ENCODE results near the gene STX16.

The STX16 gene

DNA sequence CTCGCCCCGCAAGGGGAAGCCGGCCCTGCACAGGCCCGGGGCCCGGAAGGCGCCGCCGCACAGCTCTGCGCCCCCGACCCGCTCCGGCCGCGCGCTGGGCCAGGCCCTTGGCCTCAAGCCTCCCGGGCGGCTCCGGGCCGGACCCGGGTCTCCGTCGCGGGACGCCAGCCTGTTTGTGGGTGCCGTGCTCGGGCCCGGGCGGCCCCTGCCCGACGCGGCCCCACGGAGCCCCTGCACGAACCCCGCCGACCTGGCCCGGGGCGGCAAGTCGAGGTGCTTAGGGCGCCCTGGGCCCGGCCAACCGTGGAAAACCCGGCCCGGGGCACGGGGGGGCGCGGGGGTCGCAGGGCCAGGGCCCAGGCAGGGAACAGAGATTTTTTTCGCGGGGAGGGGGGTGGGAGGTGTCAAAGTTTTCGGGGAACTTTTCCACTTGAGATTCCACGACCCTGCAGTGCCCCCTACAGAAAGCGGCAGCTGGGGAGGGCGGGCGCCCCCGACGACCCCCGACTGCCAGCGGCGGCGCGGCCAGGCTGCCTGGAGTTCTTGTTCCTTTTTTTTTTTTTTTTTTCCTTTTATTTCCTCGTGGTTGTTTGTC is 805 bp upstream of the STX16 start:
- no peak for DNase-seq (ENCODE audit: low read depth)
- H3K4me3 ChIP-seq (ENCODE audit: low read length): peak overlapping the region; percentile 39

DNA sequence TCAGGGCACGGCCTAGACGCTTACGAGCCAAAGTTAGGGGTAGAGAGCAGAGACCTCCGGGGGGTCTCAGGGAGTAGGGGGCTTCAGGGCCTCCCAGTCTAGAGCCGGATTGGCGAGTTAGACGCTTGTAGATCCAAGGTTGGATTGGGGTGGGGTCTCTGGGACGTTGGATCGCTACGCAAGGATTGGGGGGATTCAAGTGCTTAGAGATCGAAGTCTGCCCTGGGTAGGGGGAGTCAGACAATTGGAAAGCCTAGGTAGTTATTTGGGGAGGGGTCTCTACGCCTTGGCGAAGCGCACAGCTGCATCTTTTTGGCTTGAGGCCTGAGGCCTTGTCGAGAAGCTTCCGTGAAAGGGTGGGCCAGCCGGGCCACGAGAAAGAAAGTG is 469 bp downstream of the STX16 start:
- peak overlapping the region; percentile 99 for H3K4me3 ChIP-seq (ENCODE audit: low read length)
- no peak for DNase-seq (ENCODE audit: low read depth)
- TF ChIP-seq, protein P1, sequence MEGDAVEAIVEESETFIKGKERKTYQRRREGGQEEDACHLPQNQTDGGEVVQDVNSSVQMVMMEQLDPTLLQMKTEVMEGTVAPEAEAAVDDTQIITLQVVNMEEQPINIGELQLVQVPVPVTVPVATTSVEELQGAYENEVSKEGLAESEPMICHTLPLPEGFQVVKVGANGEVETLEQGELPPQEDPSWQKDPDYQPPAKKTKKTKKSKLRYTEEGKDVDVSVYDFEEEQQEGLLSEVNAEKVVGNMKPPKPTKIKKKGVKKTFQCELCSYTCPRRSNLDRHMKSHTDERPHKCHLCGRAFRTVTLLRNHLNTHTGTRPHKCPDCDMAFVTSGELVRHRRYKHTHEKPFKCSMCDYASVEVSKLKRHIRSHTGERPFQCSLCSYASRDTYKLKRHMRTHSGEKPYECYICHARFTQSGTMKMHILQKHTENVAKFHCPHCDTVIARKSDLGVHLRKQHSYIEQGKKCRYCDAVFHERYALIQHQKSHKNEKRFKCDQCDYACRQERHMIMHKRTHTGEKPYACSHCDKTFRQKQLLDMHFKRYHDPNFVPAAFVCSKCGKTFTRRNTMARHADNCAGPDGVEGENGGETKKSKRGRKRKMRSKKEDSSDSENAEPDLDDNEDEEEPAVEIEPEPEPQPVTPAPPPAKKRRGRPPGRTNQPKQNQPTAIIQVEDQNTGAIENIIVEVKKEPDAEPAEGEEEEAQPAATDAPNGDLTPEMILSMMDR (IDR thresholded peaks at IDR 0.05; ENCODE audit: insufficient read depth, low read depth, low read length, missing control alignments): no peak

More for the DNA sequence above, 805 bp upstream of the STX16 start:
- TF ChIP-seq, protein P1 (IDR thresholded peaks at IDR 0.05; ENCODE audit: insufficient read depth, low read depth, low read length, missing control alignments): no peak

DNA sequence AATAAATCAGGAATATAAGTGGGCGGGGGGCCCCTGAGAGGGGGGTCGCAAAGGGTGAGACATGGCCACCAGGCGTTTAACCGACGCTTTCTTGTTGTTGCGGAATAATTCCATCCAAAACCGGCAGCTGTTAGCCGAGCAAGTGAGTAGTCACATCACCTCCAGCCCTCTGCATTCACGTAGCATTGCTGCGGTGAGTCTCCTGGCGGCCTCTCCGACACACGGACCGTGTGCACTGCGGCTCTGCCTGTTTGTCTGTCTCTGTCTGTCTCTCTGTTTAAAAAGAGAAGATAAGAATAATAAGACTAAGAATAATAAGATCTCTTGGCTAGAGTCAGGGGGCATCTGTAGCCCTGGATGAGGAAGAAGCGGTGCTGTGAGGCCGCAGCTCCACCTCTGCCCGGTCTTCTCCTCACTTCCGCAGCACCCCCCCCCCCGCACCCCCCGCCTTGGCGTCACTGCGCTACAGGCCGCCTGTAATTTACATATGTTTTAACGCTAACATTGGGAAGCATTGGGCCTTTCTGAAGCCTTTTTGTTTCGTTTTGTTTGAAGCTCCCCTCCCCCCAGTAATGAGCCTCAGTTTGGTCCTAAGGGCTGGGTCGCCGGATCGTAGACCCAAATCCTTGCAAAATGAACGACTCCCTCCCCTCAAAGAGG is 993 bp downstream of the STX16 start:
- TF ChIP-seq, protein P1 (IDR thresholded peaks at IDR 0.05; ENCODE audit: insufficient read depth, low read depth, low read length, missing control alignments): peak; percentile 24
- peak overlapping the region; percentile 99 for H3K4me3 ChIP-seq (ENCODE audit: low read length)
- DNase-seq (ENCODE audit: low read depth): peak; percentile 80

DNA sequence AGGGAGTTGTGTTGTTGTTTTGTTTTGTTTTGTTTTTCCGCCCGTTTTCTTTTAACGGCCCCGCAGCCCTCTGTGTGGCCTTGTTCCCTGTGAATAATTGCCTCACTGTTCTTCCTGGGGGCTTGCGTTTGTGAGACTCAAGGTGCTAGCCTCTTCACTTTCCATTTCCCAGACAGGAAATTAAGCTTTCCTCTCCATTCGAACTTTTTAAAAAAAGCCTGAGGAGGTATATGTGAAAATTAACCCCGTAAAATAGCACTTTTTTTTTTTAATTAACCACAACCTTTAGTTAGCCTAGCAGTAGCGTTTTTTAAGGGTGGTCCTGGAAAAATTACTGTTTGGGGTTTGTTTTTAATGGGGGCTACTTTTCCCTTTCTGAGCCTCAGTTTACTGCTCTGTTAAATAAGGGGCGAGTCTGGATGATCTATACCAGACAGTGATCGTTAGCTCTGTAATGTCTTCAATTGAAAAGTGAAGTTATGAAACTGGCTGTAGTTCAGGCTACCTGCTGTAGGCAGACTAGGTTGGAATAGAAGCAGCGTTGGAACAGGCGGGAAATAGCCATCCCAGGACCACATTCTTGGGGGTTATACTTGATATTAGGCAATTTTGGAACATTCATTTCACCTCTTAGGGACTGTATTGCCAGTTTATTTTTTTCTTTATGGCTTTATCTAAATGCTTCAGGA is 1.7 kb downstream of the STX16 start:
- TF ChIP-seq, protein P1 (IDR thresholded peaks at IDR 0.05; ENCODE audit: insufficient read depth, low read depth, low read length, missing control alignments): peak; percentile 16
- peak overlapping the region; percentile 99 for H3K4me3 ChIP-seq (ENCODE audit: low read length)
- peak; percentile 20 for DNase-seq (ENCODE audit: low read depth)

DNA sequence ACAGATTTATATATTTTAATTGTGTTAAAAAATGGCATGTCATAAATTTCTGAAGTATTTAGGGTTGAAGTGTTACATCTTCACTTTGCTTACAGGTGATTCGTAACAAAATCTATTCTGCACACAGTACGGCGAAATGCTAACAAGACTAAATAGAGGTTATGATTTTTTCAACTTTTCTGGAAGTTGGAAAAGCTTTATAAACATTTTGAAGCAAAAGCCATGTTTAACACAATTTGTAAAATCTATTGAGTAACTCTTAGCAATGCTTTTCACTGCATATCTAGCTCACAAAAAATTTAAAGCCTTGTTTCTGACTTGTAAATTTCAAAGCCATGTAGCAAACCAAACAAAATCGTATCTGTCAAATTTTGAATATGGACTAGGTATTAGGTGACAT is 3.3 kb downstream of the STX16 start:
- TF ChIP-seq, protein P1 (IDR thresholded peaks at IDR 0.05; ENCODE audit: insufficient read depth, low read depth, low read length, missing control alignments): no peak
- DNase-seq (ENCODE audit: low read depth): no peak
- no peak overlapping the region for H3K4me3 ChIP-seq (ENCODE audit: low read length)

DNA sequence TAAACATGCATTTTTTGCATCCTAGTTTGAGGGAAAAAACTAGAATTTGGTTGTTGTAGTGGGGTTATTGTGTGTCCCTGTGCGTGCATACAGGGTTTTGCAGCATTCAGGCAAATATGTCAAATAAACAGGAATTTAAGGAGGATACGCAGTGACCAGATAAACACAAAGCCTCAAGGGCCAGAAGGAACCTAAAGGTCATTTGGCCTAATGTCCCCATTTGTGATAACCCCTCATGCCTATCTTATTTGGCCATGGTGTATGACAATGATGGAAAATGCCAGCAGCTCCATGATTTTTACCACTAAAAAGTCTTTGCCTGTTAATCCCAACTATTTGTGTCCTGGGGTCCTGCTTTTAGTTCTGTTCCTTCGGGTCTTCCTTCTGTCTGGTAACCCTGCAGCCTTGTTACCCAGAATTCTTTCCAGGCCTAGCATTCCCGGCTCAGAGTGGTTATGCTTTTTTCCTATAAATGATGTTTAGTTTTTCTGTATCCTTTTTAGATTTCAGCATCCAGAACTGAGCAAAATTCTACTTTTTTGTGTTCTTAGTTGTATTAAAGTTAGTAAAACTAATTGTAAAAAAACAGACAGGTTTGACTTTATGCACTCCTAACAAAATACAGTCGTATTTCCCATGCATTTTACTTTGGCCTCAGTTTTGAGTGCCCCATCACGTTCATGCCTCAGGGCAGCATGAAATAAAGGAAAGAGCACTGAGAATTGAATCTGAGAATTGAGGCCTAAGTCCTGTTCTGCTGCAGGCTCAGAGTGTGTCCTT is 4.4 kb downstream of the STX16 start:
- DNase-seq (ENCODE audit: low read depth): no peak
- TF ChIP-seq, protein P1 (IDR thresholded peaks at IDR 0.05; ENCODE audit: insufficient read depth, low read depth, low read length, missing control alignments): no peak
- H3K4me3 ChIP-seq (ENCODE audit: low read length): no peak overlapping the region
